ENCODE measurements around the gene FURIN.
"Not testable (repeated sequence)": the region's sequence is repeated elsewhere in the genome, so short reads cannot be mapped to it uniquely, and the experiment has no call there.

Gene FURIN

DNA sequence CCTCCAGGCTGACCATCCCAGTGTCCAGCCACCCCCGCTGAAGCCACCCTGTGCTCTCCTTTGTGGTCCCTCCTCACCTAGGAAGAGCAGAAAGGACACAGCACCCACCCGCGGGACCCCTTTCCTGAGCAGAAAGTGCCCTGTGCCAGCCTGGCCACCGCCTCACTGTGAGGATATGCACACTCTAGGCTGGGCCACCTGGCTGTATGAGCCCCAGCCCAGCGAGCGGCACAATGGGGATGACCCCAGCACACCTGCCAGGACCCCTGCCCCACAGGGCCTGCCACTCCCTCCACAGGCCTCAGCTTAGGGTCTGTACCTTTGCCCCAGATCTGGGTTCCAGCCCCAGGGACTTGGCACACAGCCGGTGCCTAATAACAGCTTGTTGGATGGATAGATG lies 47.9 kb upstream of the FURIN start:
- Histone ChIP-seq H3K79me2 (ENCODE audit: low read length) (no peaks in the 10 kb centered on the region), H3K9me2 (replicated peaks; ENCODE audit: insufficient read depth, low read length) (no peaks in the 10 kb centered on the region), H3K27me3 (replicated peaks; ENCODE audit: insufficient read depth, low read length) (no peaks in the 10 kb centered on the region), H3K27ac (ENCODE audit: low read length) (no peak overlapping the region), H3K36me3 (replicated peaks; ENCODE audit: insufficient read depth, low read length) (no peaks in the 10 kb centered on the region; the same call in 1 of the 2 replicates), H3F3A (ENCODE audit: insufficient read depth, low read length) (no peaks in the 10 kb centered on the region), H3K4me3 (ENCODE audit: low read length) (no peak overlapping the region), H3K9ac (ENCODE audit: low read length) (no peak overlapping the region), H2AFZ (ENCODE audit: low read length) (no peak overlapping the region), H3K4me1 (ENCODE audit: low read length) (no peaks in the 10 kb centered on the region), H3K4me2 (ENCODE audit: low read depth, low read length) (no peak overlapping the region), H4K20me1 (ENCODE audit: insufficient read depth, low read length) (no peaks in the 10 kb centered on the region), H3K9me3 (replicated peaks; ENCODE audit: insufficient read depth, low read length) (no peaks in the 10 kb centered on the region)
- DNase-seq: no peak
- TF ChIP-seq, protein P1, sequence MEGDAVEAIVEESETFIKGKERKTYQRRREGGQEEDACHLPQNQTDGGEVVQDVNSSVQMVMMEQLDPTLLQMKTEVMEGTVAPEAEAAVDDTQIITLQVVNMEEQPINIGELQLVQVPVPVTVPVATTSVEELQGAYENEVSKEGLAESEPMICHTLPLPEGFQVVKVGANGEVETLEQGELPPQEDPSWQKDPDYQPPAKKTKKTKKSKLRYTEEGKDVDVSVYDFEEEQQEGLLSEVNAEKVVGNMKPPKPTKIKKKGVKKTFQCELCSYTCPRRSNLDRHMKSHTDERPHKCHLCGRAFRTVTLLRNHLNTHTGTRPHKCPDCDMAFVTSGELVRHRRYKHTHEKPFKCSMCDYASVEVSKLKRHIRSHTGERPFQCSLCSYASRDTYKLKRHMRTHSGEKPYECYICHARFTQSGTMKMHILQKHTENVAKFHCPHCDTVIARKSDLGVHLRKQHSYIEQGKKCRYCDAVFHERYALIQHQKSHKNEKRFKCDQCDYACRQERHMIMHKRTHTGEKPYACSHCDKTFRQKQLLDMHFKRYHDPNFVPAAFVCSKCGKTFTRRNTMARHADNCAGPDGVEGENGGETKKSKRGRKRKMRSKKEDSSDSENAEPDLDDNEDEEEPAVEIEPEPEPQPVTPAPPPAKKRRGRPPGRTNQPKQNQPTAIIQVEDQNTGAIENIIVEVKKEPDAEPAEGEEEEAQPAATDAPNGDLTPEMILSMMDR (IDR thresholded peaks at IDR 0.05; ENCODE audit: low read length): no peak
- TF ChIP-seq EZH2 (optimal IDR thresholded peaks at IDR 0.05; ENCODE audit: low read depth, low read length): no peak
- TF ChIP-seq EZH2phosphoT487 (IDR thresholded peaks at IDR 0.05; ENCODE audit: low read length): no peak

DNA sequence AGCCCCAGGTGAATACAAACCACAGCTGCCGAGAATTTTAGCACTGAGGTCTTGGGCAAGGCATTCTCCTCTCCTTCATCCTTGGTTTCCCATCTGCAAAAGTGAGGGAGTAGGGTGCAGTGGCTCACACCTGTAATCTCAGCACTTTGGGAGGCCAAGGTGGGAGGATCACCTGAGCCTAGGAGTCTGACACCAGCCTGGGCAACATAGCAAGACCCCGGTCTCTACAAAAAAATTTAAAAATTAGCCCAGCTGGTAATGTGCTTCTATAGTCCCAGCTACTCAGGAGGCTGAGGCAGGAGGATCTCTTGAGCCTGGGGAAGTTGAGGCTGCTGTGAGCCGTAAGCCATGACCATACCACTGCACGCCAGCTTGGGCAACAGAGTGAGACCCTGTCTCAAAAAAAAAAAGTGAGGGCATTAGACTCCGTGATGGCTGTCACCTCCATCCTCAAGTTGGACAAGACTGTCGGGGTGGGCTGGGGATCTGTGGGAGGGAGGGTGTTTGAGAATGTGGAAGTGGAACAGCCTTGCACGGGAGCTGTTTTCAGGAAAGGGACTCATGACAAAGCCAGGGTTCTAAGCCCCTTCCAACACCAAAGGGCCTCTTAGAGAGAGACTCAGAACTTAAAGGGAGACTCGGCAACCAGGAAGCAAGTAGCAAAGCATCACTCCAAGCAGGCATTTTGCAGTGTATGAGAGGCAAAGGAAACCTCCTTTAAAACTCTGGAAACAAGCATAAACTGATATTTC lies 46.0 kb upstream of the FURIN start:
- Histone ChIP-seq H3K36me3 (replicated peaks; ENCODE audit: insufficient read depth, low read length) (no peaks in the 10 kb centered on the region), H3K79me2 (ENCODE audit: low read length) (no peaks in the 10 kb centered on the region), H3K9me2 (replicated peaks; ENCODE audit: insufficient read depth, low read length) (no peaks in the 10 kb centered on the region), H3K4me1 (ENCODE audit: low read length) (no peaks in the 10 kb centered on the region), H3K27ac (ENCODE audit: low read length) (no peak overlapping the region), H2AFZ (ENCODE audit: low read length) (no peak overlapping the region), H3F3A (ENCODE audit: insufficient read depth, low read length) (no peaks in the 10 kb centered on the region), H3K9ac (ENCODE audit: low read length) (no peak overlapping the region), H3K27me3 (replicated peaks; ENCODE audit: insufficient read depth, low read length) (no peaks in the 10 kb centered on the region), H3K4me3 (ENCODE audit: low read length) (no peak overlapping the region), H3K4me2 (ENCODE audit: low read depth, low read length) (no peak overlapping the region), H3K9me3 (replicated peaks; ENCODE audit: insufficient read depth, low read length) (no peaks in the 10 kb centered on the region), H4K20me1 (ENCODE audit: insufficient read depth, low read length) (no peaks in the 10 kb centered on the region)
- TF ChIP-seq EZH2phosphoT487 (IDR thresholded peaks at IDR 0.05; ENCODE audit: low read length) (no peak), EZH2 (optimal IDR thresholded peaks at IDR 0.05; ENCODE audit: low read depth, low read length) (no peak)
- TF ChIP-seq, protein P1 (IDR thresholded peaks at IDR 0.05; ENCODE audit: low read length): no peak
- DNase-seq: no peak

DNA sequence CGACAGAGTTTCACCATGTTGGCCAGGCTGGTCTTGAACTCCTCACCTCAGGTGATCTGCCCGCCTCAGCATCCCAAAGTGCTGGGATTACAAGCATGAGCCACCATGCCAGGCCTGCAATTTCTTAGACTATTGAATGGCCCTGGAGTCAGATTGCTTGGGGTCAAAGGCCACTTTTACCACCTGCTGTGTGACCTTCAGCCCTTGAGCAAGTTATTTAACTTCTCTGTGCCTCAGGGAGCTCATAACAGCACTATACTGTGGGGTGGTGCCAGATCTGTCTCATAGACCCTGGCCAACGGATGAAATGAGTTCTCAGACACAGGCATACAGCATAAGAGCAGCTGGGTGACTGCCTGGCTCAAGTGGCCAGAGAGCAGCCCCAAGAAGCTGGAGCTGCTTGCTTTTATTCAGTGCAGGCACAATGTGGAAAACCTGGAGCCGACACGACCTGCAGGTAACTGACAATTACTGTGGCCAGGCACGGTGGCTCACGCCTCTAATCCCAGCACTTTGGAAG lies 44.9 kb upstream of the FURIN start:
- no peaks in the 10 kb centered on the region for H3K4me1 ChIP-seq (ENCODE audit: low read length)
- H3K27ac ChIP-seq (ENCODE audit: low read length): no peak overlapping the region
- TF ChIP-seq, protein P1 (IDR thresholded peaks at IDR 0.05; ENCODE audit: low read length): no peak
- no peak for TF ChIP-seq EZH2 (optimal IDR thresholded peaks at IDR 0.05; ENCODE audit: low read depth, low read length)
- H3K36me3 ChIP-seq (replicated peaks; ENCODE audit: insufficient read depth, low read length): no peaks in the 10 kb centered on the region
- no peaks in the 10 kb centered on the region for H3K27me3 ChIP-seq (replicated peaks; ENCODE audit: insufficient read depth, low read length)
- no peaks in the 10 kb centered on the region for H3K79me2 ChIP-seq (ENCODE audit: low read length)
- no peak for DNase-seq
- H2AFZ ChIP-seq (ENCODE audit: low read length): no peak overlapping the region
- H3K9ac ChIP-seq (ENCODE audit: low read length): no peak overlapping the region
- H3F3A ChIP-seq (ENCODE audit: insufficient read depth, low read length): no peaks in the 10 kb centered on the region
- H3K9me3 ChIP-seq (replicated peaks; ENCODE audit: insufficient read depth, low read length): no peaks in the 10 kb centered on the region
- H4K20me1 ChIP-seq (ENCODE audit: insufficient read depth, low read length): no peaks in the 10 kb centered on the region
- no peak overlapping the region for H3K4me3 ChIP-seq (ENCODE audit: low read length)
- H3K4me2 ChIP-seq (ENCODE audit: low read depth, low read length): no peak overlapping the region
- no peaks in the 10 kb centered on the region for H3K9me2 ChIP-seq (replicated peaks; ENCODE audit: insufficient read depth, low read length)

DNA sequence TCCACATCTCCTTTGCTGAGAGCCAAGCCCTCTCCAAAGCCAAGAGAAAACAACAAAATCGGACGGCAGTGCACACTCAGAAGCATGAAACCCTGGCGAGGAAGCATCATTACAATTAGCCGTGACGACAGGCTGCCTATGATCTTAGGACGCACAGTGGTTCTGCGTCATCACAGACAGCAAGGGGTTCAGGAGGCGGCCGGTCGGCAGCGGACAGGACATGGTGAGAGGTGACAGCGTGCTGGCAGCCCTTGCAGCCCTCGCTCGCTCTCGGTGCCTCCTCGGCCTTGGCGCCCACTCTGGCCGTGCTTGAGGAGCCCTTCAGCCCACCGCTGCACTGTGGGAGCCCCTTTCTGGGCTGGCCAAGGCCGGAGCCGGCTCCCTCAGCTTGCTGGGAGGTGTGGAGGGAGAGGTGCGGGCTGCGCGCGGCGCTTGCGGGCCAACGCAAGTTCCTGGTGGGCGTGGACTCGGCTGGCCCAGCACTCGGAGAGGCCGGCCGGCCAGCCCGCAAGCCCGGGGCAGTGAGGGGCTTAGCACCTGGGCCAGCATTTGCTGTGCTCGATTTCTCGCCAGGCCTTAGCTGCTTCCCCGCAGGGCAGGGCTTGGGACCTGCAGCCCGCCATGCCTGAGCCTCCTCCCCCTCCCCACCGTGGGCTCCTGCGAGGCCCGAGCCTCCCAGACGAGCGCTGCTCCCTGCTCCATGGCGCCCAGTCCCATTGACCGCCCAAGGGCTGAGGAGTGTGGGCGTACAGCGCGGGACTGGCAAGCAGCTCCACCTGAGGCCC lies 43.1 kb upstream of the FURIN start:
- not testable (repeated sequence) for H3K27ac ChIP-seq (ENCODE audit: low read length); H3F3A ChIP-seq (ENCODE audit: insufficient read depth, low read length); H2AFZ ChIP-seq (ENCODE audit: low read length); H3K4me1 ChIP-seq (ENCODE audit: low read length); H3K4me3 ChIP-seq (ENCODE audit: low read length); H3K4me2 ChIP-seq (ENCODE audit: low read depth, low read length); H4K20me1 ChIP-seq (ENCODE audit: insufficient read depth, low read length); H3K9me2 ChIP-seq (replicated peaks; ENCODE audit: insufficient read depth, low read length); H3K79me2 ChIP-seq (ENCODE audit: low read length); H3K36me3 ChIP-seq (replicated peaks; ENCODE audit: insufficient read depth, low read length); H3K9me3 ChIP-seq (replicated peaks; ENCODE audit: insufficient read depth, low read length); H3K9ac ChIP-seq (ENCODE audit: low read length); H3K27me3 ChIP-seq (replicated peaks; ENCODE audit: insufficient read depth, low read length); DNase-seq

DNA sequence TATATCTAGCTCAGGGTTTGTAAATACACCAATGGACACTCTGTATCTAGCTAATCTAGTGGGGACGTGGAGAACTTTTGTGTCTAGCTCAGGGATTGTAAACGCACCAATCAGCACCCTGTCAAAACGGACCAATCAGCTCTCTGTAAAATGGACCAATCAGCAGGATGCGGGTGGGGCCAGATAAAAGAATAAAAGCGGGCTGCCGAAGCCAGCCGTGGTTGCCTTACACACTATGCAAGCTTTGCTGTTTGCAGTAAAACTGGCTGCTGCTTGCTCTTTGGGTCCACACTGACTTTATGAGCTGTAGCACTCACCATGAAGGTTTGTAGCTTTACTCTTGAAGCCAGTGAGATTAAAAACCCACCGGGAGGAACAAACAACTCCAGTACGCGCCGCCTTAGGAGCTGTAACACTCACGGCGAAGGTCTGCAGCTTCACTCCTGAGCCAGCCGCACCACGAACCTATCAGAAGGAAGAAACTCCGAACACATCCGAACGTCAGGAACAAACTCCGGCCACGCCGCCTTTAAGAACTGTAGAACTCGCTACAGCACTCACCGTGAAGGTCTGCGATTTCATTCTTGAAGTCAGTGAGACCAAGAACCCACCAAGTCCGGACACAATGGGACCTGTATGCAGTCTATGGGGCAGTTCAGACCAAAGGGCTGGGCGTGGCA lies 42.0 kb upstream of the FURIN start:
- H3K4me2 ChIP-seq (ENCODE audit: low read depth, low read length); H3K4me1 ChIP-seq (ENCODE audit: low read length); DNase-seq; H3K9ac ChIP-seq (ENCODE audit: low read length); H3K9me3 ChIP-seq (replicated peaks; ENCODE audit: insufficient read depth, low read length); H3K9me2 ChIP-seq (replicated peaks; ENCODE audit: insufficient read depth, low read length); H3F3A ChIP-seq (ENCODE audit: insufficient read depth, low read length); H3K27ac ChIP-seq (ENCODE audit: low read length); H3K36me3 ChIP-seq (replicated peaks; ENCODE audit: insufficient read depth, low read length); H3K79me2 ChIP-seq (ENCODE audit: low read length); H4K20me1 ChIP-seq (ENCODE audit: insufficient read depth, low read length); H3K4me3 ChIP-seq (ENCODE audit: low read length); H2AFZ ChIP-seq (ENCODE audit: low read length); H3K27me3 ChIP-seq (replicated peaks; ENCODE audit: insufficient read depth, low read length): not testable (repeated sequence)

All from MM.1S (cell line).